ENCODE data around the gene MAP3K4. TPM values are rescaled to one million over a fixed set of nuclear protein-coding genes. Genes with fewer than 3 reads are reported as not detected.

The MAP3K4 gene
- polyA plus RNA-seq, 3 donors = 3.2 to 12.3 (median 3.5) TPM

GRCh38 chr6:161109366-161109765 is 117.8 kb downstream of the MAP3K4 start:
- no peak overlapping the region for H3K4me3 Mint-ChIP-seq
- H3K27ac Mint-ChIP-seq = peak overlapping the region; percentile 75 to 96 (median 92)
- peaks cover 35% of the 10 kb centered on the region for H3K4me1 Mint-ChIP-seq
- H3K4me1 ChIP-seq (ENCODE audit: control insufficient read depth in 1 of 2, insufficient read depth in 2 of 2, low read length in 2 of 2) = peaks cover 34 to 41% of the 10 kb centered on the region in 2 donors
- WGBS (ENCODE audit: insufficient coverage) = no CpG with 5 or more reads among the region's 4 CpGs
- H2AFZ ChIP-seq (ENCODE audit: insufficient read depth, low read depth, low read length, poor library complexity, severe bottlenecking) = no peak overlapping the region
- peaks cover 0 to 1% (median 0%) of the 10 kb centered on the region in 3 donors for H3K27me3 Mint-ChIP-seq (ENCODE audit: low read depth in 3 of 3)
- H3K36me3 Mint-ChIP-seq = peaks cover 76 to 87% of the 10 kb centered on the region in 2 donors
- peaks cover 0 to 3% (median 0%) of the 10 kb centered on the region in 7 donors for H3K9me3 Mint-ChIP-seq
- H3K36me3 ChIP-seq (replicated peaks in 1 of 2; ENCODE audit: control insufficient read depth in 1 of 2, insufficient read depth in 2 of 2, low read length in 2 of 2) = peaks cover 55 to 94% of the 10 kb centered on the region in 2 donors
- H3K27ac ChIP-seq (ENCODE audit: low read depth in 1 of 2, low read length in 2 of 2) = peak overlapping the region in 1 of 2 donors; percentile 78
- no peaks in the 10 kb centered on the region for H3K9me3 ChIP-seq (replicated peaks in 1 of 2; ENCODE audit: control insufficient read depth in 1 of 2, insufficient read depth in 1 of 2, low read length in 2 of 2)
- no peaks in the 10 kb centered on the region for H3K27me3 ChIP-seq (ENCODE audit: control insufficient read depth in 2 of 2, insufficient read depth in 2 of 2, low read length in 2 of 2)
- TF ChIP-seq, protein P1, sequence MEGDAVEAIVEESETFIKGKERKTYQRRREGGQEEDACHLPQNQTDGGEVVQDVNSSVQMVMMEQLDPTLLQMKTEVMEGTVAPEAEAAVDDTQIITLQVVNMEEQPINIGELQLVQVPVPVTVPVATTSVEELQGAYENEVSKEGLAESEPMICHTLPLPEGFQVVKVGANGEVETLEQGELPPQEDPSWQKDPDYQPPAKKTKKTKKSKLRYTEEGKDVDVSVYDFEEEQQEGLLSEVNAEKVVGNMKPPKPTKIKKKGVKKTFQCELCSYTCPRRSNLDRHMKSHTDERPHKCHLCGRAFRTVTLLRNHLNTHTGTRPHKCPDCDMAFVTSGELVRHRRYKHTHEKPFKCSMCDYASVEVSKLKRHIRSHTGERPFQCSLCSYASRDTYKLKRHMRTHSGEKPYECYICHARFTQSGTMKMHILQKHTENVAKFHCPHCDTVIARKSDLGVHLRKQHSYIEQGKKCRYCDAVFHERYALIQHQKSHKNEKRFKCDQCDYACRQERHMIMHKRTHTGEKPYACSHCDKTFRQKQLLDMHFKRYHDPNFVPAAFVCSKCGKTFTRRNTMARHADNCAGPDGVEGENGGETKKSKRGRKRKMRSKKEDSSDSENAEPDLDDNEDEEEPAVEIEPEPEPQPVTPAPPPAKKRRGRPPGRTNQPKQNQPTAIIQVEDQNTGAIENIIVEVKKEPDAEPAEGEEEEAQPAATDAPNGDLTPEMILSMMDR (IDR thresholded peaks at IDR 0.05) = no peak
- H3K4me2 ChIP-seq (replicated peaks; ENCODE audit: extremely low read depth, low read length, poor library complexity, severe bottlenecking) = no peak overlapping the region
- intact Hi-C loops (cut with micrococcal nuclease) = no loop called here
- H3K9ac ChIP-seq (ENCODE audit: insufficient read depth, low read length, poor library complexity, severe bottlenecking) = no peak overlapping the region
- no peak overlapping the region for H3K4me3 ChIP-seq (replicated peaks in 1 of 3; ENCODE audit: low read depth in 2 of 3, low read length in 3 of 3)
- H4K20me1 ChIP-seq (ENCODE audit: insufficient read depth, low read length) = no peaks in the 10 kb centered on the region
- DNase-seq = no peak
- H3K79me2 ChIP-seq (ENCODE audit: insufficient read depth, low read length) = no peaks in the 10 kb centered on the region

DNA sequence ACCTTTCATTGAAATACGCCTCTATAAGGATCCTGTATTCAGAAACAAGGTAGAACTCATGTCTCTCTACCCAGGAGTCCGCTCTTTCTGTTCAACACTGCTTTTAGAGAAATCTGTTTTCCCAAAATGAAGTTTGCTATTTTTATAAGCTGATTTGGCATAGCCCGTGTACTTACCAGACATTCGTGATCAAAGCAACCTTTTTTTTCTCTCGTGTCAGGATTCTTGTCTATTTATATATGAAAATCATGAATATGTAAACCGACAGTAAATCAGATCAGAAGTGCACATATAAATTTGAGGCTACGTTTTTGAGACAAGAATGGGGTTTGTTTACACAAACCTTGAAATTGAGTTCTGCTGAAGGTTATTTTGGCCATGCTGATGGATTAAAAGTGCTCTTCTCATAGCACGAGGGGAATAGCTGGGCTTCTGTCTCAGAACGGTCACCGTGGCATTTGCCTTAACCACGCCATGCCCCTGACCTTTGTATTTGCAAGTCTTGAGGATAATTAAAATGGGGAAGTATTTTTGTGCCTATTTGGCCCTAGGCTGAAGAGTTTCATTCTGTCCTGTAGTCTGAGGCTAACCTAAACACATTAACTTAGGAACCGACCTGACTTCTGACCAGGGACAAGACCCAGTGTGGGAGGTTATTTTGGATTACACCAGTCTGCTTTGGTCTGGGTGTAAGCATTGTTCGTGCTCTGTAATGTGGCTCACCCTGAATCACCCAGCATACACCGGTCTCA is 118.6 kb downstream of the MAP3K4 start:
- Mint-ChIP-seq H3K36me3 (peaks cover 80 to 89% of the 10 kb centered on the region in 2 donors), H3K4me1 (peaks cover 35% of the 10 kb centered on the region), H3K27me3 (ENCODE audit: low read depth in 3 of 3) (peaks cover 0 to 1% (median 0%) of the 10 kb centered on the region in 3 donors), H3K9me3 (peaks cover 0 to 3% (median 0%) of the 10 kb centered on the region in 7 donors), H3K27ac (peak overlapping the region; percentile 39 to 96 (median 80)), H3K4me3 (no peak overlapping the region)
- Histone ChIP-seq H3K9ac (ENCODE audit: insufficient read depth, low read length, poor library complexity, severe bottlenecking) (no peak overlapping the region), H4K20me1 (ENCODE audit: insufficient read depth, low read length) (no peaks in the 10 kb centered on the region), H3K4me3 (replicated peaks in 1 of 3; ENCODE audit: low read depth in 2 of 3, low read length in 3 of 3) (no peak overlapping the region), H3K36me3 (replicated peaks in 1 of 2; ENCODE audit: control insufficient read depth in 1 of 2, insufficient read depth in 2 of 2, low read length in 2 of 2) (peaks cover 62 to 94% of the 10 kb centered on the region in 2 donors), H3K27ac (ENCODE audit: low read depth in 1 of 2, low read length in 2 of 2) (peak overlapping the region; percentile 29 to 78), H3K4me2 (replicated peaks; ENCODE audit: extremely low read depth, low read length, poor library complexity, severe bottlenecking) (no peak overlapping the region), H2AFZ (ENCODE audit: insufficient read depth, low read depth, low read length, poor library complexity, severe bottlenecking) (no peak overlapping the region), H3K4me1 (ENCODE audit: control insufficient read depth in 1 of 2, insufficient read depth in 2 of 2, low read length in 2 of 2) (peaks cover 34 to 41% of the 10 kb centered on the region in 2 donors), H3K27me3 (ENCODE audit: control insufficient read depth in 2 of 2, insufficient read depth in 2 of 2, low read length in 2 of 2) (no peaks in the 10 kb centered on the region), H3K9me3 (replicated peaks in 1 of 2; ENCODE audit: control insufficient read depth in 1 of 2, insufficient read depth in 1 of 2, low read length in 2 of 2) (no peaks in the 10 kb centered on the region), H3K79me2 (ENCODE audit: insufficient read depth, low read length) (no peaks in the 10 kb centered on the region)
- peak in 1 of 3 donors; percentile 20 for DNase-seq
- WGBS (ENCODE audit: insufficient coverage) = 87% methylated on average over 7 of the region's 14 CpGs
- TF ChIP-seq, protein P1 (IDR thresholded peaks at IDR 0.05) = no peak
- intact Hi-C loops (cut with micrococcal nuclease) = loop anchor here in 1 of 2 donors (10.0 kb wide), 1 partner anchor 165 kb away; the partner anchor contains the start of gene AGPAT4

Data from CD14-positive monocyte (primary cell).